Head of caudate nucleus (tissue), 42 donors: ENCODE data around the gene SNRPA.
"Not testable (repeated sequence)": the region's sequence is repeated elsewhere in the genome, so short reads cannot be mapped to it uniquely, and the experiment has no call there.

Source experiments
- DNase-seq, 42 donors: peaks; one replicate each; pipeline versions ENCODE4 v3.0.0 to v3.0.0-alpha.2; 2020 to 2021; ENCODE audit warnings: mixed read lengths in 7 of 42
- intact Hi-C: fragments of 100-400 bp; cut with DNase I; formaldehyde crosslinking; loops from one replicate; pipeline ENCODE4 v1.15.0; 2022

The SNRPA gene

GRCh38 chr19:40804783-40805242 is 53.8 kb downstream of the SNRPA start:
- DNase-seq: peak in 9 of 42 donors; percentile 26 to 65 (median 46)
- intact Hi-C loops: no loop called here

GRCh38 chr19:40805258-40805868 is 54.4 kb downstream of the SNRPA start:
- intact Hi-C loops: no loop called here
- DNase-seq: no peak

GRCh38 chr19:40806423-40807146 is 55.6 kb downstream of the SNRPA start:
- peak; percentile 81 to 98 (median 93) for DNase-seq
- intact Hi-C loops: loop anchor here (2.0 kb wide), 1 partner anchor 90 kb away; the partner anchor contains the start of genes COQ8B and ITPKC

GRCh38 chr19:40807147-40808020 is 56.4 kb downstream of the SNRPA start:
- intact Hi-C loops: loop anchor here (2.0 kb wide), 1 partner anchor 91 kb away; the partner anchor contains the start of genes COQ8B and ITPKC
- DNase-seq: peak in 1 of 42 donors; percentile 25

GRCh38 chr19:40808021-40808325 is 57.0 kb downstream of the SNRPA start:
- intact Hi-C loops: no loop called here
- DNase-seq: no peak

GRCh38 chr19:40808497-40808896 is 57.5 kb downstream of the SNRPA start:
- DNase-seq: no peak
- intact Hi-C loops: no loop called here

GRCh38 chr19:40809358-40810086 is 58.5 kb downstream of the SNRPA start:
- intact Hi-C loops: no loop called here

GRCh38 chr19:40810160-40810559 is 59.2 kb downstream of the SNRPA start:
- DNase-seq: peak in 1 of 42 donors; percentile 46
- intact Hi-C loops: no loop called here

More at GRCh38 chr19:40809358-40810086, 58.5 kb downstream of the SNRPA start:
- peak in 2 of 42 donors; percentile 31 to 46 for DNase-seq

GRCh38 chr19:40810649-40811408 is 59.8 kb downstream of the SNRPA start:
- intact Hi-C loops: not testable (repeated sequence)
- peak; percentile 64 to 88 (median 76) for DNase-seq

GRCh38 chr19:40811478-40812341 is 60.7 kb downstream of the SNRPA start:
- intact Hi-C loops: no loop called here
- peak in 38 of 42 donors; percentile 52 to 90 (median 70) for DNase-seq

- DNase-seq, intact Hi-C loops: not testable (repeated sequence)
These were observed 61.6 kb downstream of the SNRPA start for GRCh38 chr19:40812571-40812970.

- intact Hi-C loops: no loop called here
- DNase-seq: peak in 1 of 42 donors; percentile 35
These were observed 62.2 kb downstream of the SNRPA start for GRCh38 chr19:40813182-40813581.
